Adrenal gland (tissue), 12 donors: Measurements from ENCODE around the gene RASEF. TPM values are rescaled to one million over a fixed set of nuclear protein-coding genes. Genes with fewer than 3 reads are reported as not detected.

Experiments
- DNase-seq, 7 donors: peaks; one replicate each; pipeline ENCODE4 v3.0.0-alpha.2; 2019 to 2020
- H3K27ac ChIP-seq, 5 donors: fragments of 200-600 bp; sonication (generic) in 4 of 5; 1 replicate in 3 of 5; 2 replicates in 2 of 5; pipeline versions ENCODE4 v1.5.1 to v1.8.0; 2016 to 2020; ENCODE audit warnings: mild to moderate bottlenecking in 1 of 5
- H3K27me3 ChIP-seq: fragments of 200-600 bp; 2 replicates; pipeline ENCODE4 v1.8.0; 2021
- H3K36me3 ChIP-seq, 2 donors: fragments of 200-600 bp; replicated peaks in 1 of 2; 1 replicate in 1 of 2; 2 replicates in 1 of 2; pipeline versions ENCODE4 v1.5.1 to v1.8.0; 2018 to 2022
- H3K4me1 ChIP-seq, 2 donors: fragments of 200-600 bp; replicated peaks in 1 of 2; 1 replicate in 1 of 2; 2 replicates in 1 of 2; pipeline versions ENCODE4 v1.5.1 to v1.8.0; 2018 to 2021
- H3K4me3 ChIP-seq, 4 donors: fragments of 200-600 bp; sonication (generic) in 3 of 4; one replicate each; pipeline ENCODE4 v1.5.1; 2016 to 2018
- H3K9me3 ChIP-seq, 3 donors: fragments of 200-600 bp; sonication (generic) in 1 of 3; replicated peaks in 1 of 3; 1 replicate in 2 of 3; 2 replicates in 1 of 3; pipeline versions ENCODE4 v1.5.1 to v1.8.0; 2016 to 2021
- CTCF ChIP-seq, 6 experiments: fragments of 450-650 bp in 4 of 6; fragments of 200-600 bp in 2 of 6; sonication (generic) in 1 of 6; IDR thresholded peaks; 1 replicate in 5 of 6; 2 replicates in 1 of 6; pipeline versions ENCODE4 v1.5.1 to v1.8.0; 2016 to 2021; ENCODE audit warnings: antibody characterized with exemption in 6 of 6, mild to moderate bottlenecking in 2 of 6, moderate library complexity in 1 of 6
- POLR2A ChIP-seq, 2 donors: fragments of 450-650 bp; IDR thresholded peaks; one replicate each; pipeline ENCODE4 v1.6.1; 2017; ENCODE audit warnings: antibody characterized with exemption in 2 of 2, mild to moderate bottlenecking in 2 of 2, moderate library complexity in 1 of 2
- WGBS, 4 donors: extraction: QIAGEN DNeasy Blood & Tissue Kit in 2 of 4; methylation state at CpG; one replicate each; pipeline versions ENCODE4 v1.1.5 to v1.1.7; 2013 to 2017; 5-methylcytosine and 5-hydroxymethylcytosine counted together
- intact Hi-C, 2 donors: fragments of 100-400 bp; cut with DNase I; formaldehyde crosslinking; loops; one replicate each; pipeline versions ENCODE4 v1.14.1 to v1.15.0; 2022 to 2023
- polyA plus RNA-seq, 3 donors: library from polyadenylated mRNA; stranded (reverse); fragments of 200-250 nt in 2 of 3; fragments of 350-450 nt in 1 of 3; fragmentation: Illumina TruSeq in 1 of 3; extraction: RNeasy Lipid Tissue Mini Kit (QIAGEN cat#74804) in 1 of 3; gene quantifications; one replicate each; pipeline ENCODE4 v1.2.3, GENCODE V29; 2013 to 2014
- total RNA-seq, 9 donors: library from RNA; depleted of rRNA in 4 of 9; stranded (reverse); fragments of >200 nt in 4 of 9; fragments of 120-200 nt in 1 of 9; fragmentation: NEBNext Ultra II Directional in 1 of 9; extraction: Animal tissue kit (Norgen Biotek cat#: 25700) in 1 of 9; gene quantifications; one replicate each; pipeline versions ENCODE4 v1.1.0 to v1.2.4, GENCODE V29; 2013 to 2023
- donor health status: healthy with polysubstance abuse.
- donor health status: Bipolar disorder and iron deficiency.
- donor health status: DM: yes; HTN: yes; CAD: no.
- donor health status: DM: no; HTN: no; CAD: no.
- donor health status: DM: no; HTN: no; CAD: no.
- donor health status: DM: yes; HTN: yes; CAD: no.

The RASEF gene
- total and polyA plus RNA-seq, 12 donors, result 0.06 to 1.1 (median 0.29) TPM

GRCh38 chr9:83069651-83070050 is 6.7 kb upstream of the RASEF start:
- no peak for TF ChIP-seq CTCF (IDR thresholded peaks at IDR 0.05)
- no peak for TF ChIP-seq POLR2A (IDR thresholded peaks at IDR 0.05)
- intact Hi-C loops, result no loop called here
- Histone ChIP-seq H3K27me3 (no peaks in the 10 kb centered on the region), H3K27ac (no peak overlapping the region), H3K4me1 (no peaks in the 10 kb centered on the region), H3K36me3 (no peaks in the 10 kb centered on the region), H3K9me3 (no peaks in the 10 kb centered on the region), H3K4me3 (no peak overlapping the region)
- 42 to 74% (median 54%) methylated on average over 1 of the region's 1 CpG for WGBS, 4 donors
- no peak for DNase-seq

DNA sequence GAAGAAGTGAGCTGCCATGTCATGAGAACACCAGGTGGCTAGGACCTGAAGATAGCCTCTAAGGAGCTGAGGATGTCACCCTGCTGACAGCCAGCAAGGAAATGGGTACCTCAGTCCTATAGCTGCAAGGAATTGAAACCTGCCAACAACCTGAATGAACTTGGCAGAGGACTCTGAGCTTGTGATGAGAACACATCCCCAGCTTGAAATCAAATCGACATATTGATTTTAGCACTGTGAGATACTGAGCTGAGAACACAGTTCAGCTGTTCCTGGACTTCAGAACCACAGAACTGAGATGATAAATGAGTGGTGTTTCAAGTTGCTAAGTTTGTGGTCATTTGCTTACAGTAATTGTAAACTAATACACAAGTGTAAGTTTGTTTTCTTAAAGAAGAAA is 5.5 kb upstream of the RASEF start:
- WGBS, 4 donors, result 68 to 87% (median 72%) methylated on average over 1 of the region's 1 CpG
- Histone ChIP-seq H3K27me3 (peaks cover 8% of the 10 kb centered on the region), H3K27ac (no peak overlapping the region), H3K4me3 (no peak overlapping the region), H3K4me1 (no peaks in the 10 kb centered on the region), H3K9me3 (no peaks in the 10 kb centered on the region), H3K36me3 (no peaks in the 10 kb centered on the region)
- no peak for DNase-seq
- intact Hi-C loops, result no loop called here
- no peak for TF ChIP-seq POLR2A (IDR thresholded peaks at IDR 0.05)
- no peak for TF ChIP-seq CTCF (IDR thresholded peaks at IDR 0.05)

DNA sequence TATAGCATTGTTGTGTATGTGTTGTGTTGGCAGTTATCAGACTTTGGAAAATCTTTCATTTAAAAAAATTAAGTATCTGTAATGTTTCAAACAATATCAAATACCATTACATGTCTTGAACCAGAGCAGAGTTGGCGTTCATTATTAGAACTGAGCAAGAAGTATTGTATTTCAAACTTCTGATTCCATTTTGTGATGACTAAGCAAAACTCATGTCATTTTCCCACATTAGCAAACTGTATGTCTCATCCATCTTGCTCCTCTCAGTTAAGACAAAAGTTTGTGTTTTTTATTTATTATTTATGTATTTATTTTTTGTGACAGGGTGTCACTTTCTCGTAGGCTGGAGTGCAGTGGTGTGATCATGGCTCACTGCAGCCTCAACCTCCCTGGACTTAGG is 4.6 kb upstream of the RASEF start:
- no peak for DNase-seq
- intact Hi-C loops, result no loop called here
- Histone ChIP-seq H3K27me3 (peaks cover 16% of the 10 kb centered on the region), H3K27ac (no peak overlapping the region), H3K4me3 (no peak overlapping the region), H3K36me3 (no peaks in the 10 kb centered on the region), H3K4me1 (no peaks in the 10 kb centered on the region), H3K9me3 (no peaks in the 10 kb centered on the region)
- 73 to 89% (median 76%) methylated on average over 2 of the region's 2 CpGs for WGBS, 4 donors
- TF ChIP-seq CTCF (IDR thresholded peaks at IDR 0.05) (no peak), POLR2A (IDR thresholded peaks at IDR 0.05) (no peak)

GRCh38 chr9:83066771-83067170 is 3.8 kb upstream of the RASEF start:
- intact Hi-C loops, result no loop called here
- H3K27ac ChIP-seq, result no peak overlapping the region
- H3K9me3 ChIP-seq, result no peaks in the 10 kb centered on the region
- no peak for DNase-seq
- no peak overlapping the region for H3K4me3 ChIP-seq
- TF ChIP-seq POLR2A (IDR thresholded peaks at IDR 0.05) (no peak), CTCF (IDR thresholded peaks at IDR 0.05) (no peak)
- 61 to 75% (median 67%) methylated on average over 5 of the region's 5 CpGs for WGBS, 4 donors
- H3K4me1 ChIP-seq, result no peaks in the 10 kb centered on the region
- peaks cover 23% of the 10 kb centered on the region for H3K27me3 ChIP-seq
- no peaks in the 10 kb centered on the region for H3K36me3 ChIP-seq
